Measurements from ENCODE around the gene CD6.

CD6 gene

GRCh38 chr11:60987577-60988277 lies 16.2 kb downstream of the CD6 start:
- DNase-seq = no peak

GRCh38 chr11:60988658-60989057 lies 17.2 kb downstream of the CD6 start:
- no peak for DNase-seq

DNA sequence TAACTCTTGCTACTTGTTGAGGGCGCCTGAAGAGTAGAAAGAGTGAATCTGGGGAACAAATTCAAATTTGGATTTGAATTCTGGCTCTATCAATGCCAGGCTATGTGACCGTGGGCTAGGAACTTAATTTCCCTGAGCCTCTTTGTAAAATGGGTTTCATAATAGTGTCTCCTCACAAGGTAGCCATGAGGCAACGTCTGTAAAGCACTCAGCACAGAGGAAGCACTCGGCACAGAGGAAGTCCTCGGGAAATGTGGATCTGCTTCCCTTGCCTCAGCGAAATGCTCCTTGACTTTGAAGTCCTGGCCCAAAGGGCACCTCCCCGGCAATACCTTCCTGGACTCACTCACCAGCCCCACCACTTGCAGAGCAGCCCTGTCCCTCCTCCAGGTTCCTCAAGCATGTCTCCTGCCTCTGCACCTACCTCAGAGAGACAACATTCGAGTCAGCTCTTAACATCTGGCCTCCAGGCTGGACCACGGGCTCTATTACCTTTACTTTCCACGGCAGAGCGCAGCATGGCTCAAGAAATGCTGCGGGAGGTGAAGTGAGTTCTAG lies 17.7 kb downstream of the CD6 start:
- DNase-seq = no peak

- DNase-seq = no peak
Measured at GRCh38 chr11:60991457-60991856, 20.0 kb downstream of the CD6 start.

- DNase-seq = no peak
Measured at GRCh38 chr11:60992842-60993409, 21.4 kb downstream of the CD6 start.

DNA sequence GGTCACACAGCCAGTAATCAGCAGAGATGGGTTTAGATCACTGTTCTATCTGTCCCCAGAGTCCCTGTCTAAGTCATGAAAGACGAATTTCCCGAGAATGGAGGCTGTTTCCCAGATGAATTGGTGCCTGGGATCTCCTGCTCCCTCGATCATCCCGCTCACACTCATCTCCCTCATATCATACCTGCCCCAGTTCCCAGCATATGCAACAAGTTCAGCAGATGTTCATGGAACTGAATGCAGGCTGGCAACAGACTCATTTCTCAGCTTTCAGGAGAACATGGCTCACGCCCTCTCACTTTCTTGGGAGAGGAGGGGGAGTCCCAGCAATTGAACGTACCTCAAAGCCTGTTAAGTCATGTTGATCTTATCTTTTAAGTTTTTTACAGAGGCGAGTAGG lies 22.1 kb downstream of the CD6 start:
- DNase-seq = no peak

DNA sequence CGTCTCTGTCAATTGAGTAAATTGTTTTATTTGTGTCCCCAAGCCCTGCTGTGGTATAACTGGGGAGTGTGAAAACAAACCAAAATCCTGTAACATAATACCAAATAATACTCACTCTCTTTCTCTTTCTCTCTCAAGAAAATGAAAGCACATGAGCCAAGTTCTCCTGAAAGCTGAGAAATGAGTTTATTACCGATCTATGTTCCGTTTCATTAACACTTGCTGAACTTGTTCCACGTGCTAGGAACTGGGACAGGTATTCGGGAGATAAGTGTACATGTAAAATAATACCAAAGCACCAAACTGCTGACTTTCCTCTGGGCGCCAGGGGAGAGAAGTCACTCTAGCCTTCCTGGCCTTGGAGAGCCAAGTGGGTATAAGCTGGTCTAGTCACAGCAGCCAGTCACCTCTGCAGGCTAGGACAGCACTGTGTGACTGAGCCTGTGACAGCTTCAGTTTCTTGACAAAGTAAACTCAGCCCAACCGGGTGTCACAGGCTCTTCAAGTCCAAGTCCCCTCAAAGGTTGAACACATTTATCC lies 23.1 kb downstream of the CD6 start:
- no peak for DNase-seq

- no peak for DNase-seq
Measured at GRCh38 chr11:60995798-60996197, 24.3 kb downstream of the CD6 start.

DNA sequence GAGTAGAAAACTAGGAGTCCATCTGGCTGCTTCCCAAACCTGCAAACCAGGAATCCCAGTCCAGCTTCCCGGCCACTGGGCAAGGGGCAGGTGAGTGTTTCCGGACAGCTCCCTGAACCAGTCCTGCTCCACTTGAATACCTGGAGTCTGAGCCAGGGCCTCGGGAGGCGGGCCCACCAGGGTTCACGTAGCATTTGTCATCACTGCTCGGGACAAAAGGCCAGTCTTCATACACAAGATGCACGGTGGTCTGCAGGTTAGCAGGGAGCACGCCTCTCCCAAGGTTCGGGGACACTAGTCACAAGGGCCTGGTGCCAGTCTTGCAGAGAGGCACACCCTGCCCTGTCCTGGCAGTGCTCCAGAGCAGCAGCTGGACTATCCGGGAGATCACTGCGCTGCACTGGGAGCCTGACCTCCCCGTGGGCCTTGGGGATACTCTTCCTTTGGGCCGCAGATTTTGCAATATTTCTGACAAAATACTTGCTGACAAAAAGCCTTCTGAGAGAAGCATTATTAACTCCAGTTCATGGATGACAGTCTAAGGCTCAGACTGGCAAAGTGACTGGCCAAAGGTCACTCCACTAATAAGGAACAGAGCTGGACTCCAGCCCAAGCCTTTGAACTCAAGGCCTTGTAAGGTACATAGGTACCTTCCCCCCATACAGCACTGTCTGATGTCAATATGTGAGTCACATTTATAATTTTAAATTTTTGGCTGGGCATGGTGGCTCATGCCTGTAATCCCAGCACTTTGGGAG lies 25.1 kb downstream of the CD6 start:
- no peak for DNase-seq

DNA sequence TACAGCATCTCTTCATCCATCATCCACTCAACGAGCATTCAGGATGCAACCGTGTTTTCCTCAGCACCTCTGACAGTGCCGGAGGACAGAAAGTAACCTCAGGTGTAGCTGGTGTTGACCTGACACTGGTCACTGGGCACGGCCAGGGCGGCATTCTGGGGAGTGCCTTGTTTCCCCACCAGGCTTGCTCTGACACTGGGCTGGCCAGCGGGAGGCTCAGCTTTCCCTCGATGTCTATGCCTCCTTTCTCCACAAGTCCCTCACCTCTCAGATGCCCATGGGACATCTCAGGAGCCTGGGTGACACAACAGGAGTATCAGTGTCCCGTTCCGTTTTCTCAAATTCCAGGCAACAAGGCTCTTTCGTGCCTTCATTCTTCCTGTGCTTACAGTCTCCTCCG lies 28.9 kb downstream of the CD6 start:
- no peak for DNase-seq

GRCh38 chr11:61001931-61002330 lies 30.5 kb downstream of the CD6 start:
- DNase-seq = no peak

GRCh38 chr11:61002598-61002997 lies 31.1 kb downstream of the CD6 start:
- DNase-seq = no peak

- DNase-seq = no peak
Measured at GRCh38 chr11:61004180-61004611, 32.7 kb downstream of the CD6 start.

- no peak for DNase-seq
Measured at GRCh38 chr11:61004761-61005181, 33.3 kb downstream of the CD6 start.

GRCh38 chr11:61007383-61007955 lies 36.0 kb downstream of the CD6 start:
- no peak for DNase-seq

- DNase-seq = peak; percentile 58
Measured at GRCh38 chr11:61007956-61008896, 36.7 kb downstream of the CD6 start.

- no peak for DNase-seq
Measured at GRCh38 chr11:61008971-61009370, 37.5 kb downstream of the CD6 start.

- no peak for DNase-seq
Measured at GRCh38 chr11:61009392-61010275, 38.2 kb downstream of the CD6 start.

- no peak for DNase-seq
Measured at GRCh38 chr11:61010466-61011228, 39.2 kb downstream of the CD6 start.

GRCh38 chr11:61011229-61011870 lies 39.9 kb downstream of the CD6 start:
- no peak for DNase-seq
